Stimulated activated CD4-positive, alpha-beta T cell treated with anti-CD3 and anti-CD28 coated beads, TNF-alpha, amount 100 ng/mL, for 4 hours (primary cell): ENCODE data around the gene FRK.
A peak's percentile ranks its signal among the peaks of the same experiment; 100 is the strongest.

ENCODE experiments used
- DNase-seq, 3 experiments: peaks; one replicate each; pipeline ENCODE4 v3.0.0-alpha.2; 2020; ENCODE audit warnings: low read depth in 3 of 3

FRK gene

GRCh38 chr6:116035616-116036015 is 25.1 kb downstream of the FRK start:
- DNase-seq, result no peak

DNA sequence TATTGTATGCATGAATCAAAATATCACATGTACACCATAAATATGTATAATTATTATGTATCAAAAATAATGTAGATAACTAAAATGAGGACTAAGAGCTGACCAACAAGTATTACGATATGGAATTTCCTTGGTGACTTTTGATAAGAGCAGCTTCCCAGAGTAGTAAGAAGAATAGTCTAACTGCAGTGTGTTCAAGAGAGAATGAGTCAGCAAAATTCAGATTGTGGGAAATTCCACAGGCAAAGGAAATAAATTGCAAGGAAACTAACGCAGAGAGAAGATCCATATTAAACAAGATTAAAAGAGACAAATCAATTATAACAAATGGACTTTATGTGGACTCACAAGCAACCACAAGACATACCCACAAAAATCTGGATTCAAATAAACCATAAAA is 26.4 kb downstream of the FRK start:
- no peak for DNase-seq

- no peak for DNase-seq
These were observed 26.9 kb downstream of the FRK start for GRCh38 chr6:116033687-116034303.

- no peak for DNase-seq
These were observed 29.9 kb downstream of the FRK start for GRCh38 chr6:116030770-116031169.

DNA sequence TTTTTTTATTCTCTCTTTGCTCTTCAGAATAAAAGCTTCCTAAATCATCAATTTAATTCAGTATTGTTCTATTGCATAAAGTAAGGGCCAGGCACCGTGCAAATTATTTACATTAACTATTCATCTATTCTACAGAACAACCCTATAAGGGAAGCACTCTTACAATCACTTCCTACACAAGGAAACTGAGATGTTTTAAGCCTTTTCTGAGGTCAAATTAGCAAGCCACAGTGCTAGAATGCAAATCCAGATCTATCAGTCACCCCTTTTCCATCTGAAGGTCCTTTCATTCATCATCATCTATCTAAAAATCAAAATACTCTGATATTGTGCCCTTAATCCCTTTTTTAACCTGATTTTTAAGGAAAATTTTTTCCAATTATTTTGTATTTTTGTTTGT is 31.2 kb downstream of the FRK start:
- no peak for DNase-seq

GRCh38 chr6:116028233-116028632 is 32.5 kb downstream of the FRK start:
- no peak for DNase-seq

- no peak for DNase-seq
These were observed 32.9 kb downstream of the FRK start for GRCh38 chr6:116027801-116028200.

DNA sequence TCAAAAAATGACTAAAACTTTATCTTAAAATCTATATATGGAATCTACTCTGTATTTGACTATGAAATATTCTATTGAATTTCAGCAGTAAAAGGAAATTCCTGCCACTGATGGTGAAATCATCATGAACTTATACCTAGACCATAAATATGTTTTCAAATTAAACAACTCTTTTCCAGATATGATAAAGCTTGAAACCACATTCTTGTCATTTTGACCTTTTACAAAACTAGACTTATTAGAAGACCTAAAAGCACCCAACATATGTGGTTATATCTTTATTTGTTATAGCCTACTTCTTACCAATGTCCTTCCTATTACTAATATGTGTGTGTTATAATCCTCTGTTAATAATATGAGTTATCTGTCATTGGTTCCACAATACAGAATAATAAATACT is 35.3 kb downstream of the FRK start:
- no peak for DNase-seq

DNA sequence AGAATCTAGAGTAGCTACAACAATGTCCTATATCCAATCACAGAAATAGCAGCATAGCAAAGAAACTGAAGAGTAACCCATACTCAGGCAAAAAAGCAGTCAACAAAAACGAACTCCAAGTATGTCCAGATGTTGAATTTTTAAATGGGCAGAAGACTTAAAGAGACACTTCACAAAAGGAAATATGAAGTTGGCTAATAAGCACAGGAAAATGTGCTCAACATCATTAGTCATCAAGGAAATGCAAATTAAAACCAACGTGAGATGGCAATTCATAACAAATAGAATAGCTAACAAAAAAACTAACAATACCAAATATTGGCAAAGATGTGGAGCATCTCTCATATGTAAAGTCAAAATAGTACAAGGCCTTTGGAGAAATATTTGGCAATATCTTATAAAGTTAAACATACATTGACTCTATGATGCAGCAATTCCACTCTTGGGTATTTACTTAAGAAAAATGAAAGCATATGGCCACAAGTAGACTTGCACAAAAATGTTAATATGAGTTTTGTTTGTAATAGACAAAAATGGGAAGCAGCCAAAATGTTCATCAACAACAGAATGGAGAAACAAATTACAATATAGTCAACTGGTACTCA is 37.7 kb downstream of the FRK start:
- DNase-seq, result no peak

GRCh38 chr6:116020738-116021137 is 40.0 kb downstream of the FRK start:
- DNase-seq, result no peak

GRCh38 chr6:116019428-116019827 is 41.3 kb downstream of the FRK start:
- DNase-seq, result no peak

DNA sequence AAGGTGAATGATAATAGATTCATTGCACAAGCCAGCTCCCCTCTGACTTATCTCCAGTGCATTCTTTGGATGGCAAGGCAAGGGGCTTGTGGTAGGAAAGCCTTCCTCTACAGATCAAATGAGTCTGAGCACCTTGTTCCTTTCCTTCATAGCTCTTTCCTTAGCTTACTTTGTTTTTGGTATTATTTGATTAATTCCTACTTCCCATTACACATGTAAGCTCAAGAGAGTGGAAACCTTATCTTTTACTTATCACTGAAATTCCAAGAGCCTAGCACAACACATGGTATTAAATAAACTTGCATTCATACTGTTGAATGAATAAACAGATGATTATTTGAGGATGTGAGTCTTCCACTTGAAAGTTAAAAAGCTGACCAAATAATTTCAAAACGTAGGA is 41.7 kb downstream of the FRK start:
- no peak for DNase-seq

DNA sequence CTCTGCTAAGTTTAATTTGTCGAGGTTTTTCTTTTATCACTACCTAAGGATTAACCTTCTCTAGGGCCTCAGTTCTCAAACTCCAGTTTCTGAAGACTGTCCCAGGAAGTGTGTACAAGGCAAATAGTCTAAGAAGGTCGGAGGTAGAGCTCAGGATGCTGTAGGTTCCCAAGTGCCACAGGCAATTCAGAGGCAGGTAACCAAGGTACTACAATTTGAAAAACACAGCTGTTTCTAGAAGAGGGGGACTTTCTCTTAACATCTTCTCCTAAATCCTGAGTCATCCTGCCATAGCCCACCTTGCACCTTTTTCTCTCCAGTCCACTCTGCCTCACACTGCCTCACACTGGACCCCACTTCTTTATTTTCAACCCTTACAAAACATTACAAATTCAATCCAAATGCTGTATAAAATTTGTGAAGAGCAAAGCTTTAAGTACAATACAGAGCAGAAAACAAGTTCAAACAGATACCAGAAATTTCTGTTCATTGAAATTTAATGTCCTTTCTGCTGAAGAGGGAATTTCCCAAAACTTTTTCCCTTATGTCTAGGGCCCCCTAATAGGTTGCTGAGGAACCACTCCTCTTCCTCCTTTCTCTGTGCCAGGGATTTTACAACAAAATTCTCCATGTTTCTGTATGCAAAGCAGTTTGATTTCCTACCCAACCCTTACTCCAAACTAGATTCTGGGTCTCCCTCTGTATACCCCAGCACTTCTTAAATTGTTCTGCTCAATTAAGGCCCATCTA is 43.0 kb downstream of the FRK start:
- DNase-seq, result no peak

GRCh38 chr6:116016846-116017545 is 43.7 kb downstream of the FRK start:
- DNase-seq, result no peak

DNA sequence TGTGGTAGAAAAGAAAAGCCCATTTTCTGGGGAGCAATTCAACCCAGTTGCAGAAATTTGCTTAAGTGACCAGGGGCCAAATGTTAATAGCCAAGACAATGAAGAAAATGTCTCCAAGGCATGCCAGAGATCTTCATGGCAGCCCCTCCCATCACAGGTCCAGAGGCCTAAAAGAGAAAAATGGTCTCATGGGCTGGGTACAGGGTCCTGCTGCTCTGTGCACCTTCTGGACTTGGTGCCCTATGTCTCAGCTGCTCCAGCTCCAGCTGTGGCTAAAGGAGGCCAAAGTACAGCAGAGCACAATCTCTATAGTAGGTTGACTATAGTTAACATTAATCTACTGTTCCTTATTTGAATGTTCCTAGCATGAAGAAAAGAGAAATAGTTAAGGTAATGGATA is 44.7 kb downstream of the FRK start:
- no peak for DNase-seq

DNA sequence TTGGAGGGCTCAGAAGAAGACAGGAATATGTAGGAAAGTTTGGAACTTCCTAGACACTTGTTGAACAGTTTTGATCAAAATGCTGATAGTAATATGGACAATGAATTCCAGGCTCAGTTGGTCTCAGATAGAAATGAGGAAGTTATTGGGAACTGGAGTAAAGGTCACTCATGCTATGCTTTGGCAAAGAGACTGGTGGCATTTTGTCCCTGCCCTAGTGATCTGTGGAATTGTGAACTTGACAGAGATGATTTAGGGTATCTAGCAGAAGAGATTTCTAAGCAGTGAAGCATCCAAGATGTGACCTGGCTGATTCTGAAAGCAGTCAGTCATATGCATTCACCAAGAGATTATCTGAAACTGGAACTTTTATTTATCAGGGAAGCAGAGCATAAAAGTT is 45.1 kb downstream of the FRK start:
- no peak for DNase-seq

GRCh38 chr6:116012951-116013350 is 47.7 kb downstream of the FRK start:
- no peak for DNase-seq

- no peak for DNase-seq
These were observed 48.2 kb downstream of the FRK start for GRCh38 chr6:116012471-116012949.

GRCh38 chr6:116011520-116011919 is 49.2 kb downstream of the FRK start:
- DNase-seq, result no peak

- DNase-seq, result peak in 2 of 3 experiments; percentile 1 to 15
These were observed 49.8 kb downstream of the FRK start for GRCh38 chr6:116010790-116011401.

DNA sequence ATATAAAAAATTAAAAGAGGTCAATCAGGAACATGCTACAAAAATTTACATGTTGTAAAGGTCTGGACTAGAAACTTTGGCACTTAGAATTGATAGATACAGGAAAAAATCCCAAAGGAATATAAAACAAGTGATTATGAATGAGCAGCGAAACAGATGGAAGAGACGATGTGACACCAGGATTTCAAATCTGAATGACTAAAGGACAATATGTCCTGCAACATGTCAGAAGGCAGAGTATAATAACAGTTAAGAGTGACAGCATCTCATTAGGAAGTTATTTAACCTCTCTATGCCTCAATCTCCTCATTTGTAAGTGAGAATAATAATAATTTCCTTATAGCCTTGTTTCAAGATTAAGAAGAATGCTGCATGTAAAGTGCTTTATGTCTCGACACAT is 50.3 kb downstream of the FRK start:
- DNase-seq, result no peak
